ENCODE results near the gene HPRT1. TPM values are rescaled to one million over a fixed set of nuclear protein-coding genes. Genes with fewer than 3 reads are reported as not detected.
"Not testable (repeated sequence)": the region's sequence is repeated elsewhere in the genome, so short reads cannot be mapped to it uniquely, and the experiment has no call there.

Gene HPRT1
- total and polyA plus RNA-seq, 3 experiments from 2014 or later = 67.1 to 84.5 (median 82.4) TPM

GRCh38 chrX:134461437-134461836, 1.5 kb downstream of the HPRT1 start:
- peaks cover 9 to 24% (median 18%) of the 10 kb centered on the region in 3 donors for H3K4me1 Mint-ChIP-seq
- H3K27ac Mint-ChIP-seq = no peak overlapping the region
- H3K27me3 Mint-ChIP-seq = peaks cover 0 to 5% of the 10 kb centered on the region in 2 donors
- Histone ChIP-seq H3K27ac (ENCODE audit: low read depth, low read length) (no peak overlapping the region), H3K4me3 (ENCODE audit: low read length) (no peak overlapping the region), H3K36me3 (ENCODE audit: insufficient read depth, low read length) (no peaks in the 10 kb centered on the region), H3K4me1 (ENCODE audit: insufficient read depth, low read length) (peaks cover 9% of the 10 kb centered on the region), H3K9me3 (ENCODE audit: low read length) (no peaks in the 10 kb centered on the region), H3K27me3 (ENCODE audit: insufficient read depth, low read length, poor library complexity, severe bottlenecking) (no peaks in the 10 kb centered on the region)
- DNase-seq = no peak
- H3K4me3 Mint-ChIP-seq = peak overlapping the region in 6 of 7 donors; percentile 92 to 95 (median 93)
- H3K36me3 Mint-ChIP-seq = peaks cover 0 to 1% (median 0%) of the 10 kb centered on the region in 3 donors
- CTCF ChIA-PET = interaction anchor here (1.0 kb wide), 1 partner anchor 12 kb away, joined by 3 read pairs; no protein-coding TSS in a partner anchor
- H3K9me3 Mint-ChIP-seq = no peaks in the 10 kb centered on the region
- POLR2A ChIA-PET = no interaction called here

GRCh38 chrX:134462927-134463326, 3.0 kb downstream of the HPRT1 start:
- Histone ChIP-seq H3K36me3 (ENCODE audit: insufficient read depth, low read length) (no peaks in the 10 kb centered on the region), H3K4me3 (ENCODE audit: low read length) (no peak overlapping the region), H3K27me3 (ENCODE audit: insufficient read depth, low read length, poor library complexity, severe bottlenecking) (no peaks in the 10 kb centered on the region), H3K4me1 (ENCODE audit: insufficient read depth, low read length) (peaks cover 9% of the 10 kb centered on the region), H3K27ac (ENCODE audit: low read depth, low read length) (no peak overlapping the region), H3K9me3 (ENCODE audit: low read length) (no peaks in the 10 kb centered on the region)
- Mint-ChIP-seq H3K4me3 (peak overlapping the region in 1 of 7 donors; percentile 68), H3K27ac (no peak overlapping the region), H3K36me3 (peaks cover 0 to 2% (median 0%) of the 10 kb centered on the region in 3 donors), H3K27me3 (peaks cover 0 to 7% of the 10 kb centered on the region in 2 donors), H3K4me1 (peaks cover 9 to 24% (median 18%) of the 10 kb centered on the region in 3 donors), H3K9me3 (no peaks in the 10 kb centered on the region)
- no peak for DNase-seq
- ChIA-PET CTCF (no interaction called here), POLR2A (no interaction called here)

GRCh38 chrX:134464453-134464852, 4.5 kb downstream of the HPRT1 start:
- H3K9me3 ChIP-seq (ENCODE audit: low read length); H3K4me1 ChIP-seq (ENCODE audit: insufficient read depth, low read length); H3K27me3 Mint-ChIP-seq; POLR2A ChIA-PET; H3K9me3 Mint-ChIP-seq; H3K27ac ChIP-seq (ENCODE audit: low read depth, low read length); H3K4me3 Mint-ChIP-seq; H3K36me3 ChIP-seq (ENCODE audit: insufficient read depth, low read length); DNase-seq; H3K4me3 ChIP-seq (ENCODE audit: low read length); H3K27ac Mint-ChIP-seq; H3K36me3 Mint-ChIP-seq; H3K27me3 ChIP-seq (ENCODE audit: insufficient read depth, low read length, poor library complexity, severe bottlenecking); CTCF ChIA-PET: not testable (repeated sequence)
- H3K4me1 Mint-ChIP-seq = peaks cover 9 to 24% (median 18%) of the 10 kb centered on the region in 3 donors

- Histone ChIP-seq H3K27ac (ENCODE audit: low read depth, low read length) (no peak overlapping the region), H3K9me3 (ENCODE audit: low read length) (no peaks in the 10 kb centered on the region), H3K4me3 (ENCODE audit: low read length) (no peak overlapping the region), H3K36me3 (ENCODE audit: insufficient read depth, low read length) (no peaks in the 10 kb centered on the region), H3K27me3 (ENCODE audit: insufficient read depth, low read length, poor library complexity, severe bottlenecking) (no peaks in the 10 kb centered on the region), H3K4me1 (ENCODE audit: insufficient read depth, low read length) (no peaks in the 10 kb centered on the region)
- no peak for DNase-seq
- H3K36me3 Mint-ChIP-seq = peaks cover 0 to 8% (median 0%) of the 10 kb centered on the region in 3 donors
- POLR2A ChIA-PET = no interaction called here
- H3K4me1 Mint-ChIP-seq = peaks cover 0 to 1% (median 0%) of the 10 kb centered on the region in 3 donors
- H3K4me3 Mint-ChIP-seq = no peak overlapping the region
- H3K9me3 Mint-ChIP-seq = no peaks in the 10 kb centered on the region
- CTCF ChIA-PET = no interaction called here
- H3K27me3 Mint-ChIP-seq = peaks cover 0 to 5% of the 10 kb centered on the region in 2 donors
- no peak overlapping the region for H3K27ac Mint-ChIP-seq
Observed at GRCh38 chrX:134469486-134469885, 9.5 kb downstream of the HPRT1 start.

- Mint-ChIP-seq H3K36me3 (peaks cover 0 to 10% (median under 1%) of the 10 kb centered on the region in 3 donors), H3K4me3 (no peak overlapping the region), H3K9me3 (no peaks in the 10 kb centered on the region), H3K27ac (no peak overlapping the region), H3K27me3 (peaks cover 0 to 2% of the 10 kb centered on the region in 2 donors), H3K4me1 (peaks cover 0 to 1% (median 0%) of the 10 kb centered on the region in 3 donors)
- no peaks in the 10 kb centered on the region for H3K9me3 ChIP-seq (ENCODE audit: low read length)
- ChIA-PET CTCF (no interaction called here), POLR2A (no interaction called here)
- H3K36me3 ChIP-seq (ENCODE audit: insufficient read depth, low read length) = no peaks in the 10 kb centered on the region
- no peak for DNase-seq
- H3K27ac ChIP-seq (ENCODE audit: low read depth, low read length) = no peak overlapping the region
- no peak overlapping the region for H3K4me3 ChIP-seq (ENCODE audit: low read length)
- H3K4me1 ChIP-seq (ENCODE audit: insufficient read depth, low read length) = no peaks in the 10 kb centered on the region
- H3K27me3 ChIP-seq (ENCODE audit: insufficient read depth, low read length, poor library complexity, severe bottlenecking) = no peaks in the 10 kb centered on the region
Observed at GRCh38 chrX:134470013-134470412, 10.0 kb downstream of the HPRT1 start.

GRCh38 chrX:134472041-134472440, 12.1 kb downstream of the HPRT1 start:
- no peaks in the 10 kb centered on the region for H3K36me3 ChIP-seq (ENCODE audit: insufficient read depth, low read length)

GRCh38 chrX:134476284-134476683, 16.3 kb downstream of the HPRT1 start:
- no peaks in the 10 kb centered on the region for H3K36me3 ChIP-seq (ENCODE audit: insufficient read depth, low read length)
- no peaks in the 10 kb centered on the region for H3K4me1 ChIP-seq (ENCODE audit: insufficient read depth, low read length)
- H3K36me3 Mint-ChIP-seq = peaks cover 0 to 26% (median 4%) of the 10 kb centered on the region in 3 donors
- H3K27ac Mint-ChIP-seq = no peak overlapping the region
- H3K4me3 ChIP-seq (ENCODE audit: low read length) = no peak overlapping the region
- no peaks in the 10 kb centered on the region for H3K9me3 Mint-ChIP-seq
- POLR2A ChIA-PET = no interaction called here
- DNase-seq = no peak
- H3K4me3 Mint-ChIP-seq = no peak overlapping the region
- no peak overlapping the region for H3K27ac ChIP-seq (ENCODE audit: low read depth, low read length)
- no peaks in the 10 kb centered on the region for H3K9me3 ChIP-seq (ENCODE audit: low read length)
- H3K4me1 Mint-ChIP-seq = peaks cover 0 to 1% (median 0%) of the 10 kb centered on the region in 3 donors
- H3K27me3 ChIP-seq (ENCODE audit: insufficient read depth, low read length, poor library complexity, severe bottlenecking) = no peaks in the 10 kb centered on the region
- CTCF ChIA-PET = no interaction called here
- peaks cover 0 to 2% of the 10 kb centered on the region in 2 donors for H3K27me3 Mint-ChIP-seq

More at GRCh38 chrX:134472041-134472440, 12.1 kb downstream of the HPRT1 start:
- Mint-ChIP-seq H3K27ac (no peak overlapping the region), H3K9me3 (no peaks in the 10 kb centered on the region), H3K27me3 (peaks cover 0 to under 1% of the 10 kb centered on the region in 2 donors), H3K36me3 (peaks cover 0 to 21% (median 2%) of the 10 kb centered on the region in 3 donors), H3K4me3 (no peak overlapping the region), H3K4me1 (peaks cover 0 to 1% (median 0%) of the 10 kb centered on the region in 3 donors)
- POLR2A ChIA-PET = no interaction called here
- DNase-seq = no peak
- H3K4me1 ChIP-seq (ENCODE audit: insufficient read depth, low read length) = no peaks in the 10 kb centered on the region
- no peaks in the 10 kb centered on the region for H3K9me3 ChIP-seq (ENCODE audit: low read length)
- H3K4me3 ChIP-seq (ENCODE audit: low read length) = no peak overlapping the region
- H3K27ac ChIP-seq (ENCODE audit: low read depth, low read length) = no peak overlapping the region
- CTCF ChIA-PET = no interaction called here
- no peaks in the 10 kb centered on the region for H3K27me3 ChIP-seq (ENCODE audit: insufficient read depth, low read length, poor library complexity, severe bottlenecking)

GRCh38 chrX:134478374-134478773, 18.4 kb downstream of the HPRT1 start:
- POLR2A ChIA-PET = no interaction called here
- H3K4me3 Mint-ChIP-seq = no peak overlapping the region
- Histone ChIP-seq H3K27me3 (ENCODE audit: insufficient read depth, low read length, poor library complexity, severe bottlenecking) (no peaks in the 10 kb centered on the region), H3K27ac (ENCODE audit: low read depth, low read length) (no peak overlapping the region), H3K4me3 (ENCODE audit: low read length) (no peak overlapping the region), H3K4me1 (ENCODE audit: insufficient read depth, low read length) (no peaks in the 10 kb centered on the region), H3K36me3 (ENCODE audit: insufficient read depth, low read length) (no peaks in the 10 kb centered on the region), H3K9me3 (ENCODE audit: low read length) (no peaks in the 10 kb centered on the region)
- H3K4me1 Mint-ChIP-seq = no peaks in the 10 kb centered on the region
- H3K27me3 Mint-ChIP-seq = peaks cover 0 to 3% of the 10 kb centered on the region in 2 donors
- DNase-seq = no peak
- H3K27ac Mint-ChIP-seq = no peak overlapping the region
- H3K9me3 Mint-ChIP-seq = no peaks in the 10 kb centered on the region
- H3K36me3 Mint-ChIP-seq = peaks cover 0 to 27% (median 4%) of the 10 kb centered on the region in 3 donors
- CTCF ChIA-PET = no interaction called here

All from CD8-positive, alpha-beta memory T cell (primary cell).